CD4-positive, alpha-beta T cell (primary cell): ENCODE data around the gene FBXW10. TPM values are rescaled to one million over a fixed set of nuclear protein-coding genes. Genes with fewer than 3 reads are reported as not detected.
A peak's percentile ranks its signal among the peaks of the same experiment; 100 is the strongest.
"Not testable (repeated sequence)": the region's sequence is repeated elsewhere in the genome, so short reads cannot be mapped to it uniquely, and the experiment has no call there.

Experiments
- ATAC-seq: fragments of 200-7000 bp; cut with Tn5 transposase; one replicate; pipeline ENCODE4 v1.10.0; 2022; ENCODE audit warnings: mild to moderate bottlenecking; ENCODE audit not compliant: poor library complexity
- CTCF ChIA-PET: fragments of 350-600 bp; sonication (Branson Sonifier 250); formaldehyde crosslinking; loops from one replicate; lab custom pipeline; 2021; ENCODE audit warnings: antibody characterized with exemption, inconsistent platforms; lab: Charles Lee
- POLR2A ChIA-PET: fragments of 350-600 bp; sonication (Branson Sonifier 250); formaldehyde crosslinking; loops from one replicate; lab custom pipeline; 2021; ENCODE audit warnings: antibody characterized with exemption, inconsistent platforms; lab: Charles Lee
- DNase-seq, 14 experiments: peaks; one replicate each; pipeline ENCODE4 v3.0.0-alpha.2; 2013 to 2020; ENCODE audit warnings: mixed read lengths in 2 of 14
- H3K27ac ChIP-seq, 2 donors: one replicate each; pipeline versions ENCODE4 v1.5.1 to v1.7.0; 2013; ENCODE audit warnings: low read length in 2 of 2, low read depth in 1 of 2, mild to moderate bottlenecking in 1 of 2
- H3K27me3 ChIP-seq, 2 experiments: 1 replicate in 1 of 2; 2 replicates in 1 of 2; pipeline versions ENCODE4 v1.6.1 to v1.7.0; 2013; ENCODE audit warnings: low read length in 2 of 2, control low read depth in 1 of 2, mild to moderate bottlenecking in 1 of 2, moderate library complexity in 1 of 2; ENCODE audit not compliant: insufficient read depth in 2 of 2, control insufficient read depth in 1 of 2
- H3K36me3 ChIP-seq: one replicate; pipeline ENCODE4 v1.6.1; 2013; ENCODE audit warnings: low read length, control low read depth; ENCODE audit not compliant: insufficient read depth
- H3K4me1 ChIP-seq: one replicate; pipeline ENCODE4 v1.6.1; 2013; ENCODE audit warnings: low read length, control low read depth; ENCODE audit not compliant: insufficient read depth
- H3K4me3 ChIP-seq: one replicate; pipeline ENCODE4 v1.5.1; 2013; ENCODE audit warnings: mild to moderate bottlenecking, low read length, moderate library complexity
- H3K9me3 ChIP-seq, 2 experiments: 1 replicate in 1 of 2; 2 replicates in 1 of 2; pipeline versions ENCODE4 v1.6.1 to v1.7.0; 2013; ENCODE audit warnings: low read length in 2 of 2, mild to moderate bottlenecking in 2 of 2, control low read depth in 1 of 2, moderate library complexity in 1 of 2; ENCODE audit not compliant: control insufficient read depth in 1 of 2, insufficient read depth in 1 of 2
- H3K27ac Mint-ChIP-seq: one replicate; pipeline ENCODE4 v1.8.0; 2020; ENCODE audit warnings: mixed read lengths
- H3K27me3 Mint-ChIP-seq: one replicate; pipeline ENCODE4 v1.8.0; 2021; ENCODE audit warnings: mixed read lengths
- H3K36me3 Mint-ChIP-seq: one replicate; pipeline ENCODE4 v1.8.0; 2021; ENCODE audit warnings: low read depth, mixed read lengths
- H3K4me1 Mint-ChIP-seq: one replicate; pipeline ENCODE4 v1.8.0; 2021; ENCODE audit warnings: low read depth, mixed read lengths
- H3K4me3 Mint-ChIP-seq: one replicate; pipeline ENCODE4 v1.8.0; 2020; ENCODE audit warnings: mild to moderate bottlenecking, mixed read lengths
- H3K9me3 Mint-ChIP-seq: one replicate; pipeline ENCODE4 v1.8.0; 2020; ENCODE audit warnings: mixed read lengths
- intact Hi-C, 2 experiments: fragments of 100-400 bp; cut with DNase I in 1 of 2; cut with micrococcal nuclease in 1 of 2; formaldehyde crosslinking; loops; one replicate each; pipeline versions ENCODE4 v1.15.1 to v1.9.0; 2023 to 2025; cut with DNase I, micrococcal nuclease
- polyA plus RNA-seq, 2 donors: library from polyadenylated mRNA; unstranded; fragments of 120-200 nt; gene quantifications; one replicate each; pipeline ENCODE4 v1.2.1, GENCODE V29; 2013
- total RNA-seq, 174 experiments: library from RNA in 2 of 174; stranded (reverse) in 2 of 174; gene quantifications; one replicate each; pipeline ENCODE4 v1.2.3 and lab custom pipeline; 2021 to 2026

FBXW10 gene
- total RNA-seq = not detected
- polyA plus RNA-seq (2013, experiment 1 of 2) = not detected
- polyA plus RNA-seq (2013, experiment 2 of 2) = 0.01 TPM
- 0 to 0.52 (median 0) reads per million in 172 experiments for total RNA-seq (lab: John Stamatoyannopoulos, UW)

GRCh38 chr17:18743699-18744421 is at the start of gene FBXW10:
FBXW10 (plus strand) TSS chr17:18744054; CDS start chr17:18744245, 191 bp downstream.
- H3K36me3 Mint-ChIP-seq, CTCF ChIA-PET, H3K36me3 ChIP-seq, H3K27me3 Mint-ChIP-seq, ATAC-seq, H3K9me3 Mint-ChIP-seq, H3K27ac ChIP-seq, H3K4me3 ChIP-seq, POLR2A ChIA-PET, DNase-seq, intact Hi-C loops, H3K4me1 Mint-ChIP-seq, H3K4me3 Mint-ChIP-seq, H3K27me3 ChIP-seq, H3K9me3 ChIP-seq, H3K4me1 ChIP-seq, H3K27ac Mint-ChIP-seq: not testable (repeated sequence)

- CTCF ChIA-PET, H3K27ac ChIP-seq, H3K4me1 ChIP-seq, H3K36me3 ChIP-seq, H3K9me3 Mint-ChIP-seq, POLR2A ChIA-PET, H3K27ac Mint-ChIP-seq, H3K9me3 ChIP-seq, DNase-seq, H3K36me3 Mint-ChIP-seq, H3K27me3 ChIP-seq, H3K4me3 Mint-ChIP-seq, H3K4me3 ChIP-seq, ATAC-seq, H3K27me3 Mint-ChIP-seq: not testable (repeated sequence)
- H3K4me1 Mint-ChIP-seq = peaks cover 11% of the 10 kb centered on the region
- intact Hi-C loops = loop anchor here in 1 of 2 experiments (10.0 kb wide), 1 partner anchor 70 kb away; no protein-coding TSS in a partner anchor
Observed at GRCh38 chr17:18695143-18695542, 48.7 kb upstream of the FBXW10 start.

GRCh38 chr17:18698473-18699103 is 45.3 kb upstream of the FBXW10 start:
- H3K27me3 Mint-ChIP-seq, H3K9me3 Mint-ChIP-seq, H3K4me1 ChIP-seq, H3K36me3 ChIP-seq, H3K9me3 ChIP-seq, H3K27ac ChIP-seq, H3K27me3 ChIP-seq, DNase-seq, H3K36me3 Mint-ChIP-seq, ATAC-seq: not testable (repeated sequence)
- CTCF ChIA-PET = interaction anchor here (1.0 kb wide), 1 partner anchor 73 kb away, joined by 6 read pairs; no protein-coding TSS in a partner anchor
- H3K4me3 ChIP-seq = peak overlapping the region; percentile 62
- Mint-ChIP-seq H3K4me3 (peak overlapping the region; percentile 90), H3K4me1 (peaks cover 11% of the 10 kb centered on the region), H3K27ac (peak overlapping the region; percentile 72)
- POLR2A ChIA-PET = interaction anchor here (0.7 kb wide), 1 partner anchor 73 kb away, joined by 3 read pairs; no protein-coding TSS in a partner anchor
- intact Hi-C loops = loop anchor here in 1 of 2 experiments (10.0 kb wide), 1 partner anchor 74 kb away; no protein-coding TSS in a partner anchor

GRCh38 chr17:18705955-18706354 is 37.9 kb upstream of the FBXW10 start:
- DNase-seq, H3K27ac ChIP-seq, H3K27me3 ChIP-seq, H3K4me1 Mint-ChIP-seq, H3K9me3 ChIP-seq, H3K4me3 Mint-ChIP-seq, H3K36me3 ChIP-seq, POLR2A ChIA-PET, H3K4me1 ChIP-seq, H3K27me3 Mint-ChIP-seq, H3K4me3 ChIP-seq, H3K9me3 Mint-ChIP-seq, H3K27ac Mint-ChIP-seq, CTCF ChIA-PET, H3K36me3 Mint-ChIP-seq, ATAC-seq, intact Hi-C loops: not testable (repeated sequence)

GRCh38 chr17:18708215-18708614 is 35.6 kb upstream of the FBXW10 start:
- H3K4me3 ChIP-seq, ATAC-seq, H3K4me1 Mint-ChIP-seq, CTCF ChIA-PET, H3K27ac ChIP-seq, H3K27me3 Mint-ChIP-seq, H3K27ac Mint-ChIP-seq, H3K27me3 ChIP-seq, DNase-seq, H3K4me3 Mint-ChIP-seq, intact Hi-C loops, H3K9me3 ChIP-seq, H3K36me3 ChIP-seq, H3K9me3 Mint-ChIP-seq, H3K36me3 Mint-ChIP-seq, H3K4me1 ChIP-seq: not testable (repeated sequence)
- POLR2A ChIA-PET = interaction anchor here (0.7 kb wide), 1 partner anchor 301 kb away, joined by 3 read pairs; no protein-coding TSS in a partner anchor
